ENCODE measurements around the gene OR2A1. TPM values are rescaled to one million over a fixed set of nuclear protein-coding genes. Genes with fewer than 3 reads are reported as not detected.
"Not testable (repeated sequence)": the region's sequence is repeated elsewhere in the genome, so short reads cannot be mapped to it uniquely, and the experiment has no call there.

Gene OR2A1
- not detected for total RNA-seq

GRCh38 chr7:144311872-144312469 lies at the start of gene OR2A1:
TSS of gene OR2A1 (plus strand) at chr7:144312419. CDS start at chr7:144318125, 5,706 bp downstream.
- DNase-seq (ENCODE audit: low spot score in 2 of 2); FAIRE-seq: not testable (repeated sequence)

- FAIRE-seq; DNase-seq (ENCODE audit: low spot score in 2 of 2): not testable (repeated sequence)
Measured at GRCh38 chr7:144264692-144265091, 47.5 kb upstream of the OR2A1 start, which contains the start of gene OR2A7. TSS of gene OR2A7 (minus strand) at chr7:144264792. CDS start at chr7:144259628, 5,164 bp downstream.

- FAIRE-seq; DNase-seq (ENCODE audit: low spot score in 2 of 2): not testable (repeated sequence)
Measured at GRCh38 chr7:144269188-144269587, 43.0 kb upstream of the OR2A1 start, which contains the start of gene CTAGE8. TSS of gene CTAGE8 (minus strand) at chr7:144269288. CDS start at chr7:144269250, 38 bp downstream.

GRCh38 chr7:144275281-144275680 lies 36.9 kb upstream of the OR2A1 start:
- FAIRE-seq; DNase-seq (ENCODE audit: low spot score in 2 of 2): not testable (repeated sequence)

GRCh38 chr7:144280010-144280409 lies 32.2 kb upstream of the OR2A1 start:
- DNase-seq (ENCODE audit: low spot score in 2 of 2); FAIRE-seq: not testable (repeated sequence)

- DNase-seq (ENCODE audit: low spot score in 2 of 2); FAIRE-seq: not testable (repeated sequence)
Measured at GRCh38 chr7:144281981-144282380, 30.2 kb upstream of the OR2A1 start.

- FAIRE-seq; DNase-seq (ENCODE audit: low spot score in 2 of 2): not testable (repeated sequence)
Measured at GRCh38 chr7:144282490-144282889, 29.7 kb upstream of the OR2A1 start.

- not testable (repeated sequence) for FAIRE-seq; DNase-seq (ENCODE audit: low spot score in 2 of 2)
Measured at GRCh38 chr7:144283716-144284115, 28.5 kb upstream of the OR2A1 start.

GRCh38 chr7:144287171-144287784 lies 24.9 kb upstream of the OR2A1 start:
- not testable (repeated sequence) for DNase-seq (ENCODE audit: low spot score in 2 of 2); FAIRE-seq

- not testable (repeated sequence) for DNase-seq (ENCODE audit: low spot score in 2 of 2); FAIRE-seq
Measured at GRCh38 chr7:144291607-144292006, 20.6 kb upstream of the OR2A1 start.

GRCh38 chr7:144292384-144293161 lies 19.6 kb upstream of the OR2A1 start:
- FAIRE-seq; DNase-seq (ENCODE audit: low spot score in 2 of 2): not testable (repeated sequence)

- not testable (repeated sequence) for FAIRE-seq
Measured at GRCh38 chr7:144293794-144294499, 18.3 kb upstream of the OR2A1 start.

GRCh38 chr7:144302578-144303303 lies 9.5 kb upstream of the OR2A1 start:
- not testable (repeated sequence) for FAIRE-seq; DNase-seq (ENCODE audit: low spot score in 2 of 2)

More at GRCh38 chr7:144293794-144294499, 18.3 kb upstream of the OR2A1 start:
- not testable (repeated sequence) for DNase-seq (ENCODE audit: low spot score in 2 of 2)

- DNase-seq (ENCODE audit: low spot score in 2 of 2); FAIRE-seq: not testable (repeated sequence)
Measured at GRCh38 chr7:144303607-144304006, 8.6 kb upstream of the OR2A1 start.

- not testable (repeated sequence) for FAIRE-seq; DNase-seq (ENCODE audit: low spot score in 2 of 2)
Measured at GRCh38 chr7:144305156-144305555, 7.1 kb upstream of the OR2A1 start.

- DNase-seq (ENCODE audit: low spot score in 2 of 2); FAIRE-seq: not testable (repeated sequence)
Measured at GRCh38 chr7:144309702-144310101, 2.5 kb upstream of the OR2A1 start.

- not testable (repeated sequence) for FAIRE-seq; DNase-seq (ENCODE audit: low spot score in 2 of 2)
Measured at GRCh38 chr7:144311218-144311617, 1.0 kb upstream of the OR2A1 start.

GRCh38 chr7:144317537-144317936 lies 5.3 kb downstream of the OR2A1 start:
- DNase-seq (ENCODE audit: low spot score in 2 of 2); FAIRE-seq: not testable (repeated sequence)

GRCh38 chr7:144319547-144319946 lies 7.3 kb downstream of the OR2A1 start:
- not testable (repeated sequence) for DNase-seq (ENCODE audit: low spot score in 2 of 2); FAIRE-seq
